BE2C (cell line): Measurements from ENCODE around the gene FAM217A.

ENCODE experiments used
- DNase-seq: peaks from one replicate; pipeline ENCODE4 v3.0.0-alpha.2; 2020
- H3K27me3 ChIP-seq: fragments of 250-450 bp; sonication (Bioruptor Pico); 2 replicates; pipeline ENCODE4 v1.5.1; 2020; ENCODE audit warnings: mild to moderate bottlenecking
- H3K36me3 ChIP-seq: fragments of 250-450 bp; sonication (Bioruptor Pico); 2 replicates; pipeline ENCODE4 v1.5.1; 2020; ENCODE audit warnings: mild to moderate bottlenecking
- H3K4me1 ChIP-seq: fragments of 250-450 bp; sonication (Bioruptor Pico); 2 replicates; pipeline ENCODE4 v1.5.1; 2020
- H3K4me3 ChIP-seq: 2 replicates; pipeline ENCODE4 v1.5.1; 2011; ENCODE audit warnings: low read depth, low read length
- H3K9me3 ChIP-seq: fragments of 250-450 bp; sonication (Bioruptor Pico); 2 replicates; pipeline ENCODE4 v1.5.1; 2020
- TF ChIP-seq, protein P1 (sequence below): IDR thresholded peaks from 2 replicates; pipeline ENCODE4 v1.5.1; 2012; ENCODE audit warnings: mild to moderate bottlenecking, low read depth, low read length

Gene FAM217A

DNA sequence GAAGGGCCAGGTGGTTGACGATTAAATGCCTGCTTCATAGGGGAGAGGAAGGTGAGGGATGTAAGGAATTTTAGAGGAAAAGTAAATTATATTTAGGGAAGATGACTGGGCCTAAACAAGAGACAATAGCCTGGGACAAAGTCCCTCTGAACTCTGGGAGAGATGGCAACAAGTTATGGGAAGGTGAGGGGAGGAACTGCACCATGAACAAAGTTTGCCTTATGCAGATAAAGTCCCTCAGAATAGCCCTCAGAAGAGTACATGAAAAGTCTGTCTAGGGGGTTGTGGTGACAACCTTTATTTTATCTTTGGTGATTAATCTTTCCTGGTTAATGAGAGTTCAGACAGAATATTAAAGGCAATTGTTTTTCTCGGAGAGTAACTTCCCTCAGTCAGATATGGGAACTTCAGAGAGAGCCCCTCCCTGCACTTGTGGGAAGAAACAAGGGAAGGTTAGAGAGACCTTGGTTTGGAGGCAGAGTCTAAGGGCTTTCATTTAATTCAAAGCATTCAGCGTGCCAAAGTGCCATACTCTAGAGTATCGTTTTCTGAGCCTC lies 27.1 kb upstream of the FAM217A start:
- Histone ChIP-seq H3K9me3 (no peaks in the 10 kb centered on the region), H3K36me3 (no peaks in the 10 kb centered on the region), H3K4me1 (no peaks in the 10 kb centered on the region), H3K4me3 (no peak overlapping the region), H3K27me3 (peaks cover 20% of the 10 kb centered on the region)
- TF ChIP-seq, protein P1, sequence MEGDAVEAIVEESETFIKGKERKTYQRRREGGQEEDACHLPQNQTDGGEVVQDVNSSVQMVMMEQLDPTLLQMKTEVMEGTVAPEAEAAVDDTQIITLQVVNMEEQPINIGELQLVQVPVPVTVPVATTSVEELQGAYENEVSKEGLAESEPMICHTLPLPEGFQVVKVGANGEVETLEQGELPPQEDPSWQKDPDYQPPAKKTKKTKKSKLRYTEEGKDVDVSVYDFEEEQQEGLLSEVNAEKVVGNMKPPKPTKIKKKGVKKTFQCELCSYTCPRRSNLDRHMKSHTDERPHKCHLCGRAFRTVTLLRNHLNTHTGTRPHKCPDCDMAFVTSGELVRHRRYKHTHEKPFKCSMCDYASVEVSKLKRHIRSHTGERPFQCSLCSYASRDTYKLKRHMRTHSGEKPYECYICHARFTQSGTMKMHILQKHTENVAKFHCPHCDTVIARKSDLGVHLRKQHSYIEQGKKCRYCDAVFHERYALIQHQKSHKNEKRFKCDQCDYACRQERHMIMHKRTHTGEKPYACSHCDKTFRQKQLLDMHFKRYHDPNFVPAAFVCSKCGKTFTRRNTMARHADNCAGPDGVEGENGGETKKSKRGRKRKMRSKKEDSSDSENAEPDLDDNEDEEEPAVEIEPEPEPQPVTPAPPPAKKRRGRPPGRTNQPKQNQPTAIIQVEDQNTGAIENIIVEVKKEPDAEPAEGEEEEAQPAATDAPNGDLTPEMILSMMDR, result no peak
- no peak for DNase-seq

GRCh38 chr6:4103929-4104328 lies 25.0 kb upstream of the FAM217A start:
- DNase-seq, result no peak
- no peak overlapping the region for H3K4me3 ChIP-seq
- H3K4me1 ChIP-seq, result no peaks in the 10 kb centered on the region
- no peaks in the 10 kb centered on the region for H3K36me3 ChIP-seq
- TF ChIP-seq, protein P1, result no peak
- H3K27me3 ChIP-seq, result peaks cover 16% of the 10 kb centered on the region
- H3K9me3 ChIP-seq, result no peaks in the 10 kb centered on the region

DNA sequence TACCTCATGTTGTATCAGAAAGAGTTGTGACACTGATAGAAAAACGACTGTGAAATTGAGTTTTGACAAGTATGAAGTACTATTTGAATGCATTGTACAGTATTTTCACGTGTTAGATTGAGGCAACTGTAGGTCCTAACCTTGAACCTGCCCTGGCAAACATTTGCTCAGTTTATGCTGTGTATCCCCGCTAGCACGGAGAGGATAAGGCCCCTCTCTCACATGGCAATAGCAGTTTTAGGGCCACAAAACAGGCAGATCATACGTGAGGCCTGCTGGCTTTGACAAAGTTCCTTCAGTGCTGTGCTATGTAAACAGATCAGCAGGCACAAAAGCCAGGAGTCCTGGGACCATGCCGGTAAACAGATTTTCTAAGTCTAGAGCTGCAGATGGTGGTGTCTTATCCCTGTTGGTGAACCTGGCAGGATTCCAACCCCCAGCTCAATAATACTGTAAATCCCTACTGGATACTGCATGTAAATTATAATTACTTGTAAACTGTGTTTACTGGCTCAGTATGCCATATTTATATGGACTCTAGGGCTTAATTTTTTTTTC lies 23.8 kb upstream of the FAM217A start:
- H3K9me3 ChIP-seq, result no peaks in the 10 kb centered on the region
- H3K4me3 ChIP-seq, result no peak overlapping the region
- TF ChIP-seq, protein P1, result no peak
- no peaks in the 10 kb centered on the region for H3K4me1 ChIP-seq
- H3K36me3 ChIP-seq, result no peaks in the 10 kb centered on the region
- no peak for DNase-seq
- peaks cover 4% of the 10 kb centered on the region for H3K27me3 ChIP-seq

DNA sequence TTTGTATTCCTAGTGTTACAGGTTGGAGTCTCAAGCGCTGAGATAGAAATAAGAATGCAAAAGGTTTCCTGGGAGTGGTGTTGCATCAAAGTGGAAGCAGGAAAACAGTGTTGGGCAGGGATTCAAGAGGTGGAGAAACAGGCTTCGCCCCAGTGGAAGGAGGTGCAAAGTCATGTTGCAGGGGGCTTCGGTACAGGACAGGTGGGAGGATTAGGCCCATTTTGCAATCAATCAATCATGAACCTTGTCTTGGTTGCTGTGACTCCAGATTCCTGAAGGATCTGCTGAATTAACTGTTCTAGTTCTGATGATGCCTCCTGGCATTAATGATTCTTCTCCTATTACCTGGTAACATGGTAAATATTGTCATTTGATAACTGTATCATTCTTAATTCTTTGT lies 22.4 kb upstream of the FAM217A start:
- DNase-seq, result no peak
- no peak overlapping the region for H3K4me3 ChIP-seq
- TF ChIP-seq, protein P1, result no peak
- H3K36me3 ChIP-seq, result no peaks in the 10 kb centered on the region
- H3K9me3 ChIP-seq, result no peaks in the 10 kb centered on the region
- no peaks in the 10 kb centered on the region for H3K27me3 ChIP-seq
- H3K4me1 ChIP-seq, result no peaks in the 10 kb centered on the region

- DNase-seq, result no peak
- Histone ChIP-seq H3K27me3 (no peaks in the 10 kb centered on the region), H3K4me1 (no peaks in the 10 kb centered on the region), H3K36me3 (no peaks in the 10 kb centered on the region), H3K4me3 (no peak overlapping the region), H3K9me3 (no peaks in the 10 kb centered on the region)
- TF ChIP-seq, protein P1, result no peak
Measured at GRCh38 chr6:4100655-4101054, 21.7 kb upstream of the FAM217A start.

DNA sequence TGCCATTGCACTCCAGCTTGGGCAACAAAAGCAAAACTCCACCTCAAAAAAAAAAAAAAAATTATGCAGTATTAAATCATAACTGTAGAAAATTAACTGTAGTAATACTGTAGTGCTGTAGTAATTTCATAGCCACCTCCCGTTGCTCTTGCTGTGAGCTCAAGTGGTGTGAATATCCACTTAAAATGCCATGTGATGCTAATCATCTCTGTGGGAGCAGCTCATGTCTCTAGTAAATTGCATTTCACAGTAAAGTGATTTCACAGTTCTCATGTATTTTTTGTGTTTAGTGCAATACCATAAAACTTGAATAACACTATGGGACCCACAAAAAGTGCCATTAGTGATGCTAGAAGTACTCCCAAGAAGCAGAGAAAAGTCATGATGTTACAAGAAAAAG lies 14.4 kb upstream of the FAM217A start:
- TF ChIP-seq, protein P1, result no peak
- Histone ChIP-seq H3K9me3 (no peaks in the 10 kb centered on the region), H3K4me3 (no peak overlapping the region), H3K4me1 (no peaks in the 10 kb centered on the region), H3K36me3 (no peaks in the 10 kb centered on the region), H3K27me3 (no peaks in the 10 kb centered on the region)
- no peak for DNase-seq
